Stimulated activated CD8-positive, alpha-beta memory T cell treated with anti-CD3 and anti-CD28 coated beads, Interleukin-4, amount 100 ng/mL, for 4 hours (primary cell): Measurements from ENCODE around the gene MICALL2.
A peak's percentile ranks its signal among the peaks of the same experiment; 100 is the strongest.

Source experiments
- DNase-seq, 2 donors: peaks; one replicate each; pipeline ENCODE4 v3.0.0-alpha.2; 2020; ENCODE audit warnings: low read depth in 2 of 2, low spot score in 1 of 2

The MICALL2 gene

GRCh38 chr7:1419310-1419634 is 40.0 kb downstream of the MICALL2 start:
- no peak for DNase-seq

GRCh38 chr7:1418505-1419309 is 40.6 kb downstream of the MICALL2 start:
- no peak for DNase-seq

GRCh38 chr7:1415389-1415990 is 43.8 kb downstream of the MICALL2 start:
- DNase-seq, result no peak

- DNase-seq, result no peak
These were observed 45.2 kb downstream of the MICALL2 start for GRCh38 chr7:1413936-1414639.

- DNase-seq, result peak; percentile 57 to 75
These were observed 46.7 kb downstream of the MICALL2 start for GRCh38 chr7:1412322-1413261.

GRCh38 chr7:1411414-1411813 is 47.9 kb downstream of the MICALL2 start:
- no peak for DNase-seq

GRCh38 chr7:1410992-1411391 is 48.3 kb downstream of the MICALL2 start:
- DNase-seq, result no peak

GRCh38 chr7:1409555-1409954 is 49.7 kb downstream of the MICALL2 start:
- no peak for DNase-seq

GRCh38 chr7:1408466-1408865 is 50.8 kb downstream of the MICALL2 start:
- no peak for DNase-seq

GRCh38 chr7:1407892-1408291 is 51.4 kb downstream of the MICALL2 start:
- no peak for DNase-seq

GRCh38 chr7:1404898-1405548 is 54.2 kb downstream of the MICALL2 start:
- DNase-seq, result no peak

GRCh38 chr7:1404460-1404809 is 54.8 kb downstream of the MICALL2 start:
- DNase-seq, result no peak

- no peak for DNase-seq
These were observed 55.4 kb downstream of the MICALL2 start for GRCh38 chr7:1403638-1404459.

- DNase-seq, result no peak
These were observed 56.3 kb downstream of the MICALL2 start for GRCh38 chr7:1402791-1403637.

GRCh38 chr7:1402110-1402790 is 57.0 kb downstream of the MICALL2 start:
- no peak for DNase-seq

GRCh38 chr7:1401011-1401410 is 58.3 kb downstream of the MICALL2 start:
- no peak for DNase-seq

GRCh38 chr7:1400371-1400770 is 58.9 kb downstream of the MICALL2 start:
- DNase-seq, result no peak
